CD4-positive, CD25-positive, alpha-beta regulatory T cell (primary cell): Measurements from ENCODE around the gene TDRD12. TPM values are rescaled to one million over a fixed set of nuclear protein-coding genes. Genes with fewer than 3 reads are reported as not detected.
A peak's percentile ranks its signal among the peaks of the same experiment; 100 is the strongest.

Source experiments
- ATAC-seq, 2 donors: fragments of 150-1000 bp; cut with Tn5 transposase; one replicate each; pipeline ENCODE4 v1.10.0; 2021; ENCODE audit warnings: low read depth in 2 of 2, moderate number of reproducible peaks in 2 of 2, moderate library complexity in 1 of 2
- DNase-seq, 3 donors: peaks; one replicate each; pipeline versions ENCODE4 v3.0.0 to v3.0.0-alpha.2; 2012 to 2022; ENCODE audit warnings: mixed read lengths in 1 of 3
- H3K27ac ChIP-seq: one replicate; pipeline ENCODE4 v1.7.0; 2013; ENCODE audit warnings: mild to moderate bottlenecking, low read length; ENCODE audit not compliant: insufficient read depth, poor library complexity, severe bottlenecking
- H3K27me3 ChIP-seq: one replicate; pipeline ENCODE4 v1.7.0; 2013; ENCODE audit warnings: low read length; ENCODE audit not compliant: control insufficient read depth, insufficient read depth
- H3K36me3 ChIP-seq: one replicate; pipeline ENCODE4 v1.7.0; 2013; ENCODE audit warnings: mild to moderate bottlenecking, low read length, moderate library complexity; ENCODE audit not compliant: control insufficient read depth, insufficient read depth
- H3K4me1 ChIP-seq: 2 replicates; pipeline ENCODE4 v1.7.0; 2013; ENCODE audit warnings: mild to moderate bottlenecking, low read length; ENCODE audit not compliant: insufficient read depth, control insufficient read depth, poor library complexity, severe bottlenecking
- H3K4me3 ChIP-seq: one replicate; pipeline ENCODE4 v1.7.0; 2013; ENCODE audit warnings: low read depth, mild to moderate bottlenecking, low read length, moderate library complexity
- H3K9me3 ChIP-seq, 2 experiments: 1 replicate in 1 of 2; 2 replicates in 1 of 2; pipeline ENCODE4 v1.7.0; 2013; ENCODE audit warnings: low read length in 2 of 2, mild to moderate bottlenecking in 1 of 2, moderate library complexity in 1 of 2; ENCODE audit not compliant: control insufficient read depth in 2 of 2
- H3K27ac Mint-ChIP-seq, 3 donors: one replicate each; pipeline ENCODE4 v1.8.0; 2020 to 2022; ENCODE audit warnings: mild to moderate bottlenecking in 3 of 3, mixed read lengths in 3 of 3, moderate library complexity in 2 of 3
- H3K27me3 Mint-ChIP-seq: one replicate; pipeline ENCODE4 v1.8.0; 2022; ENCODE audit warnings: mild to moderate bottlenecking, mixed read lengths
- H3K36me3 Mint-ChIP-seq: one replicate; pipeline ENCODE4 v1.8.0; 2020; ENCODE audit warnings: mixed read lengths
- H3K4me1 Mint-ChIP-seq, 4 donors: one replicate each; pipeline ENCODE4 v1.8.0; 2020 to 2022; ENCODE audit warnings: mixed read lengths in 4 of 4, mild to moderate bottlenecking in 1 of 4
- H3K4me3 Mint-ChIP-seq, 4 donors: one replicate each; pipeline ENCODE4 v1.8.0; 2020 to 2022; ENCODE audit warnings: mild to moderate bottlenecking in 4 of 4, mixed read lengths in 4 of 4, moderate library complexity in 3 of 4
- H3K9me3 Mint-ChIP-seq, 7 donors: one replicate each; pipeline ENCODE4 v1.8.0; 2020 to 2022; ENCODE audit warnings: mixed read lengths in 7 of 7, mild to moderate bottlenecking in 3 of 7, moderate library complexity in 2 of 7
- polyA plus RNA-seq, 4 donors: library from polyadenylated mRNA; unstranded; fragments of 300-500 nt; fragmentation: Illumina TruSeq; gene quantifications; one replicate each; pipeline ENCODE4 v1.2.3, GENCODE V29; 2021
- total RNA-seq: library from RNA; stranded (reverse); gene quantifications from one replicate; pipeline ENCODE4 v1.2.3, GENCODE V29; 2022

Gene TDRD12, protein sequence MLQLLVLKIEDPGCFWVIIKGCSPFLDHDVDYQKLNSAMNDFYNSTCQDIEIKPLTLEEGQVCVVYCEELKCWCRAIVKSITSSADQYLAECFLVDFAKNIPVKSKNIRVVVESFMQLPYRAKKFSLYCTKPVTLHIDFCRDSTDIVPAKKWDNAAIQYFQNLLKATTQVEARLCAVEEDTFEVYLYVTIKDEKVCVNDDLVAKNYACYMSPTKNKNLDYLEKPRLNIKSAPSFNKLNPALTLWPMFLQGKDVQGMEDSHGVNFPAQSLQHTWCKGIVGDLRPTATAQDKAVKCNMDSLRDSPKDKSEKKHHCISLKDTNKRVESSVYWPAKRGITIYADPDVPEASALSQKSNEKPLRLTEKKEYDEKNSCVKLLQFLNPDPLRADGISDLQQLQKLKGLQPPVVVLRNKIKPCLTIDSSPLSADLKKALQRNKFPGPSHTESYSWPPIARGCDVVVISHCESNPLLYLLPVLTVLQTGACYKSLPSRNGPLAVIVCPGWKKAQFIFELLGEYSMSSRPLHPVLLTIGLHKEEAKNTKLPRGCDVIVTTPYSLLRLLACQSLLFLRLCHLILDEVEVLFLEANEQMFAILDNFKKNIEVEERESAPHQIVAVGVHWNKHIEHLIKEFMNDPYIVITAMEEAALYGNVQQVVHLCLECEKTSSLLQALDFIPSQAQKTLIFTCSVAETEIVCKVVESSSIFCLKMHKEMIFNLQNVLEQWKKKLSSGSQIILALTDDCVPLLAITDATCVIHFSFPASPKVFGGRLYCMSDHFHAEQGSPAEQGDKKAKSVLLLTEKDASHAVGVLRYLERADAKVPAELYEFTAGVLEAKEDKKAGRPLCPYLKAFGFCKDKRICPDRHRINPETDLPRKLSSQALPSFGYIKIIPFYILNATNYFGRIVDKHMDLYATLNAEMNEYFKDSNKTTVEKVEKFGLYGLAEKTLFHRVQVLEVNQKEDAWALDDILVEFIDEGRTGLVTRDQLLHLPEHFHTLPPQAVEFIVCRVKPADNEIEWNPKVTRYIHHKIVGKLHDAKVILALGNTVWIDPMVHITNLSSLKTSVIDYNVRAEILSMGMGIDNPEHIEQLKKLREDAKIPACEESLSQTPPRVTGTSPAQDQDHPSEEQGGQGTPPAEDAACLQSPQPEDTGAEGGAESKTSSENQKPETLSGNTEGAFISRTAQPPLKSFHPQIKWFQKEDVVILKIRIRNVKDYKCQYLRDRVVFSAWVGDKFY (N-terminal part only)
- total RNA-seq (0.42 TPM), polyA plus RNA-seq (under 1 TPM in 3 of 4 donors, not detected in 1; 0.35 to 1.00 (median 0.48) TPM)

DNA sequence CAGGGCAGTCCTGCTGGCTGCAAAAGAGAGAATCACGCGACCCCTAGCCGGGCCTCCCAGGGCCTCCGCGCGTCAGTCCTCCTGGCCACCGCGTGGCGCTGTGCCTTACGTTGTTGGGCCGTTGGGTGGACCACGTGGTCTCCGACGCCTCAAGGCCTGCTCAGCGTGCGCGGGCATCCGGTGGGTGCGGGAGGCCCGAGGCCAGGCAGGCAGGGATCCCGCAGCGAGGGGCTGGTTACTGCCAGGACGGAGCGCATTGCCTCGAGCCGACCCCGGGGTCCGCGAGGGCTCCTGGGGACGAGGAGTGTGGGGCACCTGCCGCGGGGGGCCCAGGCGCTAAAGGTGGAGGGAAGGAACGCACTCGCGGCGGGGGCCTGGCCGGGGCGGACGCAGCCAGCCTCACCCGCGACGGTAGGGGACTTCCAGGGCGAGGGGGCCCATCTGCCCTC is at the start of gene TDRD12:
Gene TDRD12 (plus strand): TSS at position 157 of the 449 bp plus-strand sequence. CDS start 306 bp downstream, outside the sequence.
- Histone ChIP-seq H3K4me3 (no peak within 1 kb of the TSS), H3K36me3 (peaks cover 3% of the 10 kb centered on the region), H3K4me1 (no peaks in the 10 kb centered on the region), H3K9me3 (no peaks in the 10 kb centered on the region), H3K27ac (no peak within 1 kb of the TSS), H3K27me3 (no peaks in the 10 kb centered on the region)
- Mint-ChIP-seq H3K9me3 (no peaks in the 10 kb centered on the region), H3K27me3 (no peaks in the 10 kb centered on the region), H3K4me1 (peaks cover 0 to 3% (median under 1%) of the 10 kb centered on the region in 4 donors), H3K4me3 (no peak within 1 kb of the TSS), H3K36me3 (peaks cover 8% of the 10 kb centered on the region), H3K27ac (peak within 1 kb of the TSS in 1 of 3 donors; percentile 32)
- DNase-seq (no peak), ATAC-seq (no peak)

DNA sequence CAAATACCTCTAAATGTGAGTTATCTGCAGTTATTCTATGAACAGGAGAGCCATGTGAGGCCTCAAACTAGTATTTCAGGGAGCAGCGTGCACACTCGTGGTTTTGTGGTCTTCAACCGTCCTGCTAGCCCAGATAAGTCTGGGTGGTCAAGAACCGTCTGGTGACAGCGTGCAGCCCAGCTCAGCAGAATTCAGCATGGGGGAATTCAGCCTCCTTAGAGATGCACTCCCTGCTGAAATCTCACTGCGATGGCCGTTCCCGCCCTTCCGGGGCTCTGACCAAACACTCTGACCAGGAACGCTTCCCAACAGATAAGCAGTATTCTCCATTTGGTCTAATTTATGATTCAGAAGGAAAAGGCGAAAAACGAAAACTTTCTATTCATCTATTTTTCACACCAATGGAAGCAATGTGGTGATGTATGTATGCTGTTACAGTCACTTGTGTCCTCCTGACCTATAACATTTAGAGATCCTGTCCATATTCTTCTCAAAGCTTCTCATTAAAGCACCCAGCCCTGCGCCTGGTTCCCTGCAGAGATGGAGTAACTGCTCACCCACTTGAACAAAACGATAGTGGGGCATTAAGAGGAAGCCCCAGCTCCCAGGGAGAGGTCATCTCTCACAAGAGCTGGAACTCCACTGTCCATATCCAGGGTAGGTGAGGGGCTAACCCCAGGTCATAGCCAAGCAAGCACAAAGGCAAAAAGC is 47.5 kb upstream of the TDRD12 start:
- H3K4me1 ChIP-seq, result peaks cover 55% of the 10 kb centered on the region
- H3K36me3 Mint-ChIP-seq, result peaks cover 14% of the 10 kb centered on the region
- H3K27ac ChIP-seq, result no peak overlapping the region
- no peaks in the 10 kb centered on the region for H3K27me3 ChIP-seq
- H3K9me3 Mint-ChIP-seq, result no peaks in the 10 kb centered on the region
- no peak for ATAC-seq
- no peak for DNase-seq
- peaks cover 5% of the 10 kb centered on the region for H3K36me3 ChIP-seq
- no peak overlapping the region for H3K4me3 ChIP-seq
- H3K4me1 Mint-ChIP-seq, result peaks cover 0 to 65% (median 35%) of the 10 kb centered on the region in 4 donors
- H3K9me3 ChIP-seq, result no peaks in the 10 kb centered on the region
- peak overlapping the region in 1 of 3 donors; percentile 74 for H3K27ac Mint-ChIP-seq
- peaks cover 9% of the 10 kb centered on the region for H3K27me3 Mint-ChIP-seq
- H3K4me3 Mint-ChIP-seq, result peak overlapping the region; percentile 69 to 91 (median 88)

DNA sequence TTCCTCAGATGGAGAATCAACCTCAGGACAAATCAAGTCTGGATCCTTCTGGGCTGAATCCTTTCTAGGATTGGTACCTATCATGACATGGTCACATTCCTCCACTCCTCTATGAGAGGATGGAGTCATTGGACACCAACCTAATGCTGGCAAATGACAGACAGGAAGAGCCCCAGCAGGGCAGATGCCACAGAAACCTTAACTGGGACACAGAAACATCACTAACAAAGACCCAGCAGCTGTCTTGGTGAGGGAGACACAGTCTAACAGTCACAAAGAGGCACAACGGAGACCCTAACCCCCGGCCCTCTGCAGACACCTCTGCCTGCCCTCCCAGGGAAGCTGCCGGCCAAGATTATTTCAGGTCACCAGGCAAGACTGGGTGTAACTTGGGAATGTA is 46.7 kb upstream of the TDRD12 start:
- H3K36me3 ChIP-seq, result peaks cover 2% of the 10 kb centered on the region
- H3K9me3 ChIP-seq, result no peaks in the 10 kb centered on the region
- peaks cover 14% of the 10 kb centered on the region for H3K27me3 Mint-ChIP-seq
- DNase-seq (no peak), ATAC-seq (no peak)
- peaks cover 12% of the 10 kb centered on the region for H3K36me3 Mint-ChIP-seq
- H3K4me1 ChIP-seq, result peaks cover 57% of the 10 kb centered on the region
- no peaks in the 10 kb centered on the region for H3K9me3 Mint-ChIP-seq
- H3K4me3 ChIP-seq, result peak overlapping the region; percentile 70
- peaks cover 0 to 70% (median 39%) of the 10 kb centered on the region in 4 donors for H3K4me1 Mint-ChIP-seq
- H3K27me3 ChIP-seq, result peaks cover 4% of the 10 kb centered on the region
- H3K27ac Mint-ChIP-seq, result peak overlapping the region in 1 of 3 donors; percentile 76
- H3K4me3 Mint-ChIP-seq, result peak overlapping the region; percentile 7 to 91 (median 88)
- H3K27ac ChIP-seq, result no peak overlapping the region

DNA sequence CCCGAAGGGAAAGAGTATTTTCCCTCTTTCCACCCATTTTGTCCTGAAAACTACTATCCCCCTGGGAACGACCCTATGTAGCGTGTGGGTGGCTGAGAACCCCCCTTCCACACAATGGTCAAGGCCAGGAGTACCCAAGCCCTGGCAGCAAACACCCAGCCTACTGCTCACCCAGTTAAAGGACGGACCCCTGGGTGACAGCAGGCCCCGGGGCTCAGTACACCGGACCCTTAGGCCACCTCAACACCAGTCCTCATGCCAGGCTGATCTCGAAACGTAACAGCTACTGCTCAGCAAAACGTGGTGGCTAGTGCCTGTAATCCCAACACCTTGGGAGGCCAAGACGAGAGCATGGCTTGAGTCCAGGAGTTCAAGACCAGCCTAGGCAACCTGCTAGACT is 46.0 kb upstream of the TDRD12 start:
- H3K4me3 Mint-ChIP-seq, result peak overlapping the region; percentile 89 to 97 (median 94)
- peaks cover 12% of the 10 kb centered on the region for H3K36me3 Mint-ChIP-seq
- Histone ChIP-seq H3K4me1 (peaks cover 57% of the 10 kb centered on the region), H3K36me3 (no peaks in the 10 kb centered on the region), H3K4me3 (peak overlapping the region; percentile 70), H3K27me3 (peaks cover 4% of the 10 kb centered on the region), H3K27ac (no peak overlapping the region), H3K9me3 (no peaks in the 10 kb centered on the region)
- peaks cover 18% of the 10 kb centered on the region for H3K27me3 Mint-ChIP-seq
- ATAC-seq, result no peak
- peaks cover 0 to 65% (median 39%) of the 10 kb centered on the region in 4 donors for H3K4me1 Mint-ChIP-seq
- H3K27ac Mint-ChIP-seq, result peak overlapping the region in 1 of 3 donors; percentile 76
- DNase-seq, result no peak
- H3K9me3 Mint-ChIP-seq, result no peaks in the 10 kb centered on the region

DNA sequence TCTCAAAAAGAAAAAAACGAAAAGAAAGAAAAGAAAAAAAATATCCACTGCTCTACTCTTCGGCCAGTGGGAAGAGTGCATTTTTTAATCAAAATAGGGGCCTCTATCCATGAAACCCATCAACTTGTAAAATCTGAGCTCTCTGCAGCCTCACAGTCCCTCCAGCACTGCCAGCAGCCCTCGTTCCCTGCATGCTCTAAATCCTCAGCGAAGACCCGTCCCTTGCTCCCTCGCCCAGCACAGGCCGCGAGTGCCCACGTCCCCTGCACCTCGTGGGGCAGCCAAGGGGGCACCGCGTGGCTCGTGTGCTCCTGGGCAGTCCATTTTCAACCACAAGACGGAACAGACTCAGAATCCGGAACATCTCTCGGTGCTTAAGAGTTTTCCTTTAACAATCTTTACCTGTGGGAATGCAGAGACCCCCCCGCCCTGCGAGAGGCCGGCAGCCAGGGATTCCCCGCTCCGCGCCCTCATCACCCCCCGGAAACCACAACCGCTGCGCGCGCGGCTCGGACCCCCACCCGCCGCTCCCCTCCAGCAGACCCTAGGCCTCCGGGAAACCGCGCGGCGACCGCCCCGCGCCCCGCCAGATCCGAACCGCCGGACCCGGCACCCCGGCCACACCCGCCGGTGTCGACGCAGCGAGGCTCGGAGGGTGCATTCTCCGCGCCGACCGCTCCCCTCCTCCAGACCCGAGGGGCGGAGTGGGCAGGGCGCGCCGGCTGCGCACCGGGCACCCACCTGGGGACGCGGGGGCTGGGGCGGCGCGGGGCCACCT is 45.2 kb upstream of the TDRD12 start:
- H3K4me1 Mint-ChIP-seq, result peaks cover 0 to 58% (median 36%) of the 10 kb centered on the region in 4 donors
- ATAC-seq (no peak), DNase-seq (peak in 1 of 3 donors; percentile 17)
- H3K4me1 ChIP-seq, result peaks cover 57% of the 10 kb centered on the region
- peaks cover 22% of the 10 kb centered on the region for H3K27me3 Mint-ChIP-seq
- no peaks in the 10 kb centered on the region for H3K9me3 Mint-ChIP-seq
- peak overlapping the region; percentile 63 for H3K27ac ChIP-seq
- no peaks in the 10 kb centered on the region for H3K9me3 ChIP-seq
- no peaks in the 10 kb centered on the region for H3K36me3 ChIP-seq
- H3K4me3 ChIP-seq, result peak overlapping the region; percentile 70
- peaks cover 4% of the 10 kb centered on the region for H3K27me3 ChIP-seq
- H3K4me3 Mint-ChIP-seq, result peak overlapping the region; percentile 89 to 97 (median 96)
- peaks cover 7% of the 10 kb centered on the region for H3K36me3 Mint-ChIP-seq
- peak overlapping the region; percentile 49 to 83 (median 71) for H3K27ac Mint-ChIP-seq

DNA sequence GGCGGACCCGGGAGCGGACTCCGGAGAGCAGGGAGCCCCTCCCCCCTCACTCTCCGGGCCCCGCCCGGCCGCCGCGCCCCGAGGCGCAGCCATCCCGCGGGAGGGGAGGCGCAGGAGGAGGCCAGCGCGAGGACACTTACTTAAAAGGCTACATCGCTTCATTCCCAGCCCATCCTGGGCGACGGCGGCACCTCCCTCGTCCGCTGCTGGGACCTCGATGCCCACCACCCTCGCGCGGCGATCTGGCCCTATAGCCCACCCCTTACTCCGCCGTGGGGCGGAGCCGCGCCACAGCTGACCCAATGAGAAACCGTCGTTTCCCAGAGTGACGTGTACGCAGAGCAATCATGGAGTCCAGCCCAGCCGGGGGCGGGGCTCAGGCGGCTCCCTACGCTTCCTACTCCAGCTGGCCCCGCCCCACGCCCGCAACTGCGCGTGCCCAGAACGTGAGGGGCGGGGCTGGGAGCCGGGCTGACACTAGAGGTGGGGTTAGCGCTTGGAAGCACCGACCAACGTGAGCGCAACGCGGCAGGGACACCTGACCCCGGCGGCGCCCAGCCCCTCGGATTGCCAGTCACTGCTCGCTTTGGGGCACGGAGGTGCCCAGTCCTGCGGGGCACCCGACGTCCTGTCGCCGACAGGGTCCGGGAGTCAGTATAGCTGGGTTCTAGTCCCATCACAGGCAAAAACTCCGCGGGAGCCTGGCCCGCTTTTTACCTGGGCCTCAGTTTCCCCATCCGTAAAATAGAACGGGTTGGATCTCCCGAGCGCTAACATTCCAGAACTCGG is 44.4 kb upstream of the TDRD12 start, which contains the start of gene ANKRD27:
Gene ANKRD27 (minus strand): TSS at position 250 of the 789 bp plus-strand sequence. CDS start 16,165 bp downstream, outside the sequence.
- no peaks in the 10 kb centered on the region for H3K9me3 ChIP-seq
- peak within 1 kb of the TSS; percentile 71 to 89 (median 76) for H3K27ac Mint-ChIP-seq
- H3K4me1 ChIP-seq, result peaks cover 49% of the 10 kb centered on the region
- peak within 1 kb of the TSS; percentile 72 for H3K27ac ChIP-seq
- DNase-seq, result peak; percentile 97 to 98 (median 98)
- H3K36me3 ChIP-seq, result no peaks in the 10 kb centered on the region
- H3K27me3 Mint-ChIP-seq, result peaks cover 26% of the 10 kb centered on the region
- ATAC-seq, result peak; percentile 95 to 96
- H3K4me1 Mint-ChIP-seq, result peaks cover 0 to 50% (median 29%) of the 10 kb centered on the region in 4 donors
- no peaks in the 10 kb centered on the region for H3K9me3 Mint-ChIP-seq
- H3K27me3 ChIP-seq, result peaks cover 4% of the 10 kb centered on the region
- H3K36me3 Mint-ChIP-seq, result peaks cover 2% of the 10 kb centered on the region
- H3K4me3 Mint-ChIP-seq, result peak within 1 kb of the TSS; percentile 93 to 97 (median 96)
- H3K4me3 ChIP-seq, result peak within 1 kb of the TSS; percentile 70
